Germinal center (tissue), 1 donor: ENCODE measurements around the gene GPN1.
A peak's percentile ranks its signal among the peaks of the same experiment; 100 is the strongest.
"Not testable (repeated sequence)": the region's sequence is repeated elsewhere in the genome, so short reads cannot be mapped to it uniquely, and the experiment has no call there.

Source experiments
- DNase-seq: peaks from one replicate; pipeline ENCODE4 v3.0.0; 2012; ENCODE audit warnings: mixed read lengths, low spot score

The GPN1 gene

DNA sequence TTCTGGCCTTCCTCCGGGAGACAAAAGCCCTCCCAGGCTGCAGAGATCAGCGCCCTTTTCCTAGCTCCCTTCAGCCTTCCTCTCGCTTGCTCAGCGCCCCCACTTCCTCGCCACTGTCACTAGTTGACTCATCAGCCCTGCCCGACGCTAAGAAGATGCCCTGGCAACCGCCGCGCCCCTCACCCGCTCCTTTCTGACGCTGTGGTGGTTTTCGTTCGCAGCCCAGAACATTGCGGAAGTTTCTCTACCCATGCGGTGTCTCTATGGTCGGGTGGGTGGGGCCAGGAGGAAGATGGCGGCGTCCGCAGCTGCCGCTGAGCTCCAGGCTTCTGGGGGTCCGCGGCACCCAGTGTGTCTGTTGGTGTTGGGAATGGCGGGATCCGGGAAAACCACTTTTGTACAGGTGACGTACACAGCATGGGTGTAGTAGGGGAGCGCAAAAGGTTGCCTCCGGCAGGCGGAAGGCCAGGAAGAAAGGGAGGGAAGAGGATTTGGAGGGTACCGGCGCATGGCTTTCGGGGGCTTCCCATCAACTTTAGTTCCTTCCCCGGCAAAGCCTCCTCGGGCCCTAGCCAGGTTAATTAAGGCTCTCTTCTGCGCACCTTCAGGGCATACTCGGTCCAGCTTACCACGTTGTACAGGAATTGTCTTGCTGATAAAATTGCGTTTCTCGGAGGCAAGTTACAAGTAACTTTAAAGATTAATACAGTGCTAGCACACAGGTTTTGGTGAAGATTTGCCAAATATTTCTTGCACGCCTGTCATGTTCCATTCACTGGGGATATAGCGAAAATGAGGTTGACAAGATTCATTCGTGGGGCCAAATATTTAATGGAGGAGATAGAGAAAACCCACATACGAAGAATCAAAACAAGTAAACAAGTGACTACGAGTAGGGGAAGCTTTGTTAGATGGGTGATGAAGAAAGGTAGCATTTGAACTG is at the start of gene GPN1, which contains the start of gene CCDC121:
Gene GPN1, plus strand, starts transcription at position 284 of the 943 bp plus-strand sequence. Its CDS starts 9 bp downstream, at position 293.
Gene CCDC121, minus strand, starts transcription at position 246 of the 943 bp plus-strand sequence. CDS start 1,213 bp downstream, outside the sequence.
- peak; percentile 93 for DNase-seq

DNA sequence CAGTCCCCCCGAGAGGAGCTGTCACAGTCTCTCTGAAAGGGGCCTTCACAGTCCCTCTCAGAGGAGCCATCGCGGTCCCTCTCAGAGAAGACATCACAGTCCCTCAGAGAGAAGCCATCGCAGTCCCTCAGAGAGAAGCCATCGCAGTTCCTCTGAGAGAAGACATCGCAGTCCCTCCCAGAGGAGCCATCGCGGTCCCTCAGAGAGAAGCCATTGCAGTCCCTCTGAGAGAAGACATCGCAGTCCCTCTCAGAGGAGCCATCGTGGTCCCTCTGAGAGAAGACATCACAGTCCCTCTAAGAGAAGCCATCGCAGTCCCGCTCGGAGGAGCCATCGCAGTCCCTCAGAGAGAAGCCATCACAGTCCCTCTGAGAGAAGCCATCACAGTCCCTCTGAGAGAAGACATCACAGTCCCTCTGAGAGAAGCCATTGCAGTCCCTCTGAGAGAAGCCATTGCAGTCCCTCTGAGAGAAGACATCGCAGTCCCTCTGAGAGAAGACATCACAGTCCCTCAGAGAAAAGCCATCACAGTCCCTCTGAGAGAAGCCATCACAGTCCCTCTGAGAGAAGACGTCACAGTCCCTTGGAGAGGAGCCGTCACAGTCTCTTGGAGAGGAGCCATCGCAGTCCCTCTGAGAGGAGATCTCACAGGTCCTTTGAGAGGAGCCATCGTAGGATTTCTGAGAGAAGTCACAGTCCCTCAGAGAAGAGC is 47.3 kb upstream of the GPN1 start:
- no peak for DNase-seq

DNA sequence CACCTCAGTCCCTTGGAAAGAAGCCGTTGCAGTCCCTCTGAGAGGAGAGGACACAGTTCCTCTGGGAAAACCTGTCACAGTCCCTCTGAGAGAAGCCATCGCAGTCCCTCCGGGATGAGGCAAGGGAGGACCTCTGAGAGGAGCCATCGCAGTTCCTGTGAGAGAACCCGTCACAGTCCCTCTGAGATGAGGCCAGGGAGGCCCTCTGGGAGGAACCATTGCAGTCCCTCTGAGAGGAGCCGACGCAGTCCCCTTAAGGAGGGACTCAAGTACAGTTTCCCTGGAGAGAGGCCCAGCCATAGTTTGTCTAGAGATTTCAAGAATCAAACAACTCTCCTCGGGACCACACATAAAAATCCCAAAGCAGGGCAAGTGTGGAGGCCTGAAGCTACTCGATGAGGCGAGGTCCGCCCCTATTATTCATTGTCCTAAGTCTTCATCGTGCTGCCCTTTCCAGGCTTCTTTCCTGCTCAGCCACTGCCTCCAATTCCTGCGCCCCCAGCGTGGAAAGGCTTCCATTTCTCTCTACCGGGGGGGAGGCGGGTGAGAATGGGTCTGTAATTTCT is 46.6 kb upstream of the GPN1 start:
- DNase-seq: no peak

DNA sequence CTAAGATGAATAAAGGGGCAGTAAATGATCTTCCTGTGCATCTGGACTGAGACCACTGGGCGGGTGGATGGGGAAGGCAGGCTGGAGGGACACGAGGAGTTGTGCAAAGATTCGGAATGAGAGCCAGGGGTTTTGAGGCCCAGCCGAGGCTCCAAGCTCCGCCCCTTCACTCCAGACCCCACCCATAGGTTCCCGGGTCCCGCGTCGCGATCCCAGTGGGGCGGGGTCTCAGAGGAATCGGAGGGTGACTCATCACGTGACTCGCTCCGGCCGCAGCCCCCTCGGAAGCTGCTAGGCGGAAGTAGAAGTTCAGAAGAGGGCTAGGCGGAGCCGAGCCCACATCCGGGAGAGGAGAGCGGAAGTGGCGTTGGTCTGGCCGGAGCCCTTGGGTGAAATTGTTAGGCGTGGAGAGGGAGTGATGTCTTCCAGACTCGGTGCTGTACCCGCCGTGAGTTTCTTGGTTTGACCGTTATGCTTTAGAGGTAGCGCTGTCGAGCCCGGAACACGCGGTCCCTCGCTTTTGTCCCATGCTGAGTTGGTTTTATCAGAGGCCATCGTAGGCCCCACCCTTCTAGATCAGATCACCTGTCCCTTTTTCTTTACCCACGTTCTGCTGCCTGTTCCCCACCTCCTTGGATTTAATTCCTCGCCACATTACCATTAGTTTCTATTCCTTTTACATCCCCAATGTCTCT is 46.0 kb upstream of the GPN1 start, which contains the start of gene ZNF512:
Gene ZNF512, plus strand, starts transcription at position 348 of the 695 bp plus-strand sequence. Its CDS starts 71 bp downstream, at position 419.
- peak; percentile 91 for DNase-seq

DNA sequence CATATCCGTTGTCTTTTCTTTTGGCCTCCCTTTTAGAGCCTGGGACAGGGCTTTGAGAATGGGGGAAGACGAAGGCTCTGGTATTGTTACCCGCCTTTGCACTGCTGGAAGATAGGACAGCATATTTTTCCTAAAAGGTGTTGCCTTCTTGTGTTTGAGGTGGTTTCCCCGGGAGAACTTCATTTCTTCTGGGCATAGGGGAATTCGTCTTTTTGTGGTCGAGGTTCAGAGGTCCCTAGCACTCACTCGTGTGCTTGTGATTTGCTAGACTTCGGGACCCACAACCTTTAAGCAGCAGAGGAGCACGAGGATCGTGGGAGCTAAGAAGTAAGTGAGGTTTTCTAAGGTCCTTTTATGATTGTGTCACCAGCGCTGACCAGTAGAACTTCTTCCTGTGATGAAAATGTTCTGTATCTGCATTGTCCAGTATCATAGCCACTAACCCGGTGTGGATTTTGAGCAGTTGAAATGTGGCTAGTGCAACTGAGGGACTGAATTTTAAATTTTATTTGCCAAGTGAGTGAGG is 45.4 kb upstream of the GPN1 start:
- DNase-seq: no peak

DNA sequence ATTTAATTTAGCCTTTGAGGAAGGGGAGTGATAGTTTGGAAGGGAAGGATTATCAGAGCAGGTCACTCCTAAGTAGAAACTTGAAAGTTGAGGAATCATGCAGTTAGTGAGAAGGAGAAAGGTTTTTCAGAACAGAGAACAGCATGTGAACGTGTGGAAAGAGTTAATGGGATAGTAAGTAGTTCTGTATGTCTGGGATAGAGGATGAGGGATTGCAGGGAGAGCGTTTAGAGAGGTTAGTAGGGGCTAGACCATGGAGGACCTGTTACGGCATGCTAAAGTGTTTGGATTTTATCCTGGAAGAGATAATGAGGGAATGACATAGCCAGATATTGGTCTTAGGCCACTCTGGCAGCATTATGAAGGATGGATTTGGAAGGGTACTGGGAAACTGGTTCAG is 44.3 kb upstream of the GPN1 start:
- DNase-seq: no peak

DNA sequence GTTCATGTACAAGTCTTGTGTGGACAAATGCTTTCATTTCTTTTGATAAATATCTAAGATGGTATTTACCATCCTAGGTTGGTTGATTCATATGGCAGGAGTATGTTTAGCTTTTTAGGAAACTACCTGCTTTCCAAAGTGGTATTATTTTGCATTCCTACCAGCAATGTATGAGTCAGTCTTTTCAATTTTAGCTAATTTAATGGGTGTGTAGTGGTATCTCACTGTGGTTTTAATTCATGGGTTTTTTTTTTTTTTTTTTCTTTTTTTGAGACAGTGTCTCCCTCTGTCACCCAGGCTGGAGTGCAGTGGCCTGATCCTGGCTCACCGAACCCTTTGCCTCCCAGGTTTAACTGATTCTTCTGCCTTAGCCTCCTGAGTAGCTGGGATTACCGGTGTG is 41.8 kb upstream of the GPN1 start:
- DNase-seq: no peak

DNA sequence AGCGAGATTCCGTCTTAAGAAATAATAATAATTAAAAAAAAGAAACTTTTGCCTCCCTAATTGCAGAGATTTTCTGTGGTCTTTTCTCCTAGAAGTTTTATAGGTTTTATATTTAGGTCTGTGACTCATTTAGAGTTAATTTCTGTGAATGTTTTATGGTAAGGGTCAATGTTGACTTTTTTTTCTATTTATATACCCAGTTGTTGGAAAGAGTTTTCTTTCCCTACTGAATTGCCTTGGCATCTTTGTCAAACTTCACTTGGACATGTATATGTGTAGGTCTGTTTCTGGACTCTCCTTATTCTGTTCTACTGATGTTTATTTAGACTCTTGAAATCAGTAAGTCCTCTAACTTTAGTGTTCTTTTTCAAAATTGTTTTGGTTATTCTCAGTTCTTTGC is 40.5 kb upstream of the GPN1 start:
- no peak for DNase-seq

DNA sequence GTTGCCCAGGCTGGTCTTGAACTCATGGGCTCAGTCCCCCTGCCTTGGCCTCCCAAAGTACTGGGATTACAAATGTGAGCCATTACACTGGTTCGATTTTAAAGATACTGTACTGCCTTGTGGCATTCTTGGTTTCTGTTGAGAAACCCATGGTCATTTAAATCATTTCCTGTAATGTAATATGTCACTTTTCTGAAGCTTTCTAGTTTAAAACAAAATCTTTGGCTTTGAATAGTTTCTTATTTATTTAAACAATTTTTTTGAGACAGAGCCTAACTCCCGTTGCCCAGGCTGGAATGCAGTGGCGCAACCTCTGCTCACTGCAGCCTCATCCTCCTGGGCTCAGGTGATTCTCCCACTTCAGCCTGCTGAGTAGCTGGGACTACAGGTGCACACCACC is 37.1 kb upstream of the GPN1 start:
- DNase-seq: no peak

DNA sequence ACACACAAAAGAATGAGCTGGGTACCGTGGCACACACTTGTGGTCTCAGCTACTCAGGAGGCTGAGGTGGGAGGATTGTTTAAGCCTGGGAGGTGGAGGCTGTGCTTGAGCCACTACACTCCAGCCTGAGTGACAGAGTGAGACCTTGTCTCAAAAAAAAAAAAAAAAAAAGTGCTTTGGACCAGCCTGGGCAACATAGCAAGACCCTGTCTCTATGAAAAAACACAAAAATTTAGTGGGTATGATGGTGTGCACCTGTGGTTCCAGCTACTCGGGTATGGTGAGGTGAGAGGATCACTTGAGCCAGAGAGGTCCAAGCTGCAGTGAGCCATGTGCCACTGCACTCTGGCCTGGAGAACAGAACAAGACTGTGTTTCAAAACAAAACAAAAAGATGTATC is 35.6 kb upstream of the GPN1 start:
- DNase-seq: no peak

DNA sequence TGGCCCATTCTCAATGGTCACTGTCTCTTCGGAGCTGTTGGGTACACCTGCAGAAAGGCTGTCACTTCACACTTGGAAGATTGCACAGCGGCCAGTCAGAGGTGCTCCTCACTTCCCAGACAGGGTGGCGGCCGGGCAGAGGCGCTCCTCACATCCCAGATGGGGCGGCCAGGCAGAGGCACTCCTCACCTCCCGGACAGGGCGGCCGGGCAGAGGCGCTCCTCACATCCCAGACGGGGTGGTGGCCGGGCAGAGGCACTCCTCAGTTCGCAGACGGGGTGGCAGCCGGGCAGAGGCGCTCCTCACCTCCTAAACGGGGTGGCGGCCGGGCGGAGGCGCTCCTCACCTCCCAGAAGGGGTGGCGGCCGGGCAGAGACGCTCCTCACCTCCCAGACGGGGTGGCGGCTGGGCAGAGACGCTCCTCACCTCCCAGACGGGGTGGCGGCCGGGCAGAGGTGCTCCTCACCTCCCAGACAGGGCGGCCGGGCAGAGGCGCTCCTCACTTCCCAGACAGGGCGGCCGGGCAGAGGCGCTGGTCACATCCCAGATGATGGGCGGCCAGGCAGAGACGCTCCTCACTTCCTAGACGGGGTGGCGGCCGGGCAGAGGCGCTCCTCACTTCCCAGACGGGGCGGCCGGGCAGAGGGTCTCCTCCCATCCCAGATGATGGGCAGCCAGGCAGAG is 34.7 kb upstream of the GPN1 start:
- DNase-seq: not testable (repeated sequence)

DNA sequence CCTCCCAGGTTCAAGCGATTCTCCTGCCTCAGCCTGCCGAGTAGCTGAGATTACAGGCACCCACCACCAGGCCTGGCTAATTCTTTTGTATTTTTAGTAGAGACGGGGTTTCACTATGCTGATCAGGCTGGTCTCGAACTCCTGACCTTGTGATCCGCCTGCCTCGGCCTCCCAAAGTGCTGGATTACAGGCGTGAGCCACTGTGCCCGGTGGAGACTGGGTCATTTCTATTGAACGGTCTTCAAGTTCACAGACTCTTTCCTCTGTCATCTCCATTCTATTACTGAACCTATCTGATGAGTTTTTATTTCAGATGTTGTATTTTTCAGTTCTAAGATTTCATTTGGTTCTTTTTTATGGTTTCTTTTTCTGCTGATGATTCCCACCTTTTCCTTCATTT is 33.4 kb upstream of the GPN1 start:
- DNase-seq: not testable (repeated sequence)

DNA sequence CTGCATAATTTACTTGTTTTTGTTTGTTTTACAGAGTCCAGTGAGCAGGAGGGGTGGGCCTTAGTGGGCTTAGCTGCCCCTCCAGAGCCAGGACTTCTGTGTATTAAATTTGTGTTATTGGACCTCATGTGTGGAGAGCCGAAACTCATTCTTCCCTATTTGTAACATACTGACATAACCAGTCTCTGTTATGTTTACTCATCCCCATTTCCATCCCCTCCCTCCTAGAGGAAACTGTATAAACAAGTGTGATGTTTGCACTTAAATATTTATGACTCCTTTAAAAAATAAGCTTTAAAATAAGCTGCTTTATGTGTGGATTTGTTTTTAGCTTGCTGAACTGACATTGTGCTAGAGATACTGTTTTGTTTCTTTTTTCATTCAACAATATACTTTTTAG is 32.2 kb upstream of the GPN1 start:
- DNase-seq: no peak

DNA sequence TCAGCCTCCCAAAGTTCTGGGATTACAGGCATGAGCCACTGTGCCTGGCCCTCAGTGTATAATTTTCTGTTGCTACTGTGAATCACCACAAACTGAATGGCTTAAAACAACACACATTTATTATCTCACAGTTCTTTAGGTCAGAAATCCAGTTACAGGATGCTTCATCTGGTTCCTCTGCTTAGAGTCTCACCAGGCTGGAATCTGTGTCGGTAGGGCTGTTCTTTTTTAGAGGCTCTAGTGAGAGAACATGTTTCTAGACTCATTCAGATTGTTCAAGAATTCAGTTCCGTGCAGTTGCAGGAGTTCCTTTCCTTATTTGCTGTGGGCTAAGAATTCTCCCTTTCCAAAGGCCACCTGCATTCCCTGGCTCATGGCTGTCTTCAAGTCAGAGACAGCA is 22.2 kb upstream of the GPN1 start:
- DNase-seq: no peak

DNA sequence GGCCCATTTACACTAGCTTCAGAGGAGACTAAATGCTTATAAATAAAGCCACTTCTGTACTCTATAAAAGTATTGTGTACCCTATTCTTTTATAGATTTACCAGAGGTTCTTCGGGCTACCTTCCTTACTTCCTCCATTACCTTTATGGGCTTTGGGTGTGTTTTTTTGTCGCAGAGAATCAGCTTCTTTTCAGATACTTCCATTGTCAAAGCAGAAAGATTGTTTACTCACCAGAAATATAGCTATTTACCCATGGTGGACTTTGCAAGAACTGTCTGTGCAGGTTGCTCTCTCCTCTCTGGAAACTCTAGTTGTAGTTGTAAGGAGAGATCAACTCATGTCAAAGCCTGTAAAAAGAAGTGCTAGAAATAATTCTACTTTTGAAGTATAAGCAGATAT is 14.9 kb upstream of the GPN1 start:
- DNase-seq: no peak

DNA sequence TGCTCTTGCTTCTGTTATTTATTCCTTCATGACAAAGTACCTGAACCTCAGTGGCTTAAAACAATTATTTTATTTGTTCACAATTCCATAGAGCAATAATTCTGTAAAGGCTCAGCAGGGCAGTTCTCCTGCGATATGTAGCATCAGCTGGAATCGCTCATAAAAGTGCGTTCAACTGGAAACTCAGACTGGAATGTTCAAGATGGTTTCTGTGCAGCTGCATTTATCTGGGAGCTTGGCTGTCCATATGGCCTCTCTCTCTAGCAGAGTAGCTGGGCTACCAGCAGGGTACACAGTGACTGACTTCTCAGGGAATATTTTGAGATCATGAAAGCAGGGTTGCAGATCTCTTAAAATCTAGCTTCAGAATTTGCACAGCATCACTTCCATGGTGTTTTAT is 13.5 kb upstream of the GPN1 start:
- no peak for DNase-seq

DNA sequence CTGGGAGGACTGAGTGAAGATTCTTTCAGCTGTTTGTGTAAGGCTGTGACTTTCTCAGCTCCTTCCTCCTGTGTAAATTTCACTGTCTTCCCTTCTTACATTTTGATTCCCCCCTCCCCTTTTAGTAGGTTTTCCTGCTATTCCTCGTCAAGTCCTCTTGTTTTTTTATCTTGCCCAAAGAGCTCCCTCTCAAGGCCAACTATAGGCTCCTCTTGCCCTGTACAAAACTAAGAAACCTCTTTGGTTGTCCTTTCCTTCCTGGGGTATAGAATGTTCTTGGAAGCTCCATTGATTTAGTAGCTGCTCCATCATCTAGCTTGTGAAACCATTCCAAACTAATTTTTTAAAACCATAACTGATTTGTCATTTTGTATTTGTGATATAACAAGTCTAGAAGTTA is 7.3 kb upstream of the GPN1 start:
- DNase-seq: no peak

DNA sequence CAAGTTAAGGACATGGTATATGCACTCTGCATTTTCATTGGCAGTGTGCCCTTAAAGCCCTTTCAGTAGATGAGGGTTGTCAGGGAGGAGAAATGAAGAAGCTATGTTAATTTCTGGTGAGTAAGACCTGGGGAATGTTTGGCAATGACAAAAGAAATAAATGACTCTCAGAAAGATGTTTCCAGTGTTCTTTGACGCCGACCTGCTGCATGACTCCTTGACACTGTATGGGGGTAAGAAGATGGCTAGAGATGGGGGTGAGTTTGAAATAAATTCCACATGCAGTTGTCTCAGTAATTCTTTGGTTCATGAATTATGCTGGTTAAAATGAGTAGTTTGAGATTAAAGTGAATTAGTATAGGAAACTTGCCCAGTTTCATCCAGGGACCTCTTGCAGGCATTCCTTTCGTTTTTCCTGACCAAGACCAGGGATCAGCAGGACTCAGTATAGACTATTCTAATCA is 5.9 kb upstream of the GPN1 start:
- no peak for DNase-seq

DNA sequence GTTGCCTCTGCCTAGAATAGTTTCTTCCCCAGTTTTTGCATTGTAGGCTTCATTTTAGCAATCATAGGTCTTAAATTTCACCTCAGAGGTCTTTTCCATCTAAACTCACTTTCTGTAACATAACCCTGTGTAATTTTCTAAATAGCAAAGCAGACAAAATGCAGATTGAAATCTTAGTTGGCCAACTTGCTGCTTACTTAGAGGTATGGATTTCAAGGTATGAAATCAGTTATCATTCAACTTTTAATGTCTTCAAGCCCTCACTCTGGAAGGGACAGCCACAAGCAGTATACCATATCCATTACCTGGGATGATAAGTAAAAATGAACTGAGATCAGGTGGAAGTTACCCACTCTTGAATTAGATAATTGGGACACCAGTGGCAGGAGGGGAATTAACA is 3.9 kb upstream of the GPN1 start:
- no peak for DNase-seq

DNA sequence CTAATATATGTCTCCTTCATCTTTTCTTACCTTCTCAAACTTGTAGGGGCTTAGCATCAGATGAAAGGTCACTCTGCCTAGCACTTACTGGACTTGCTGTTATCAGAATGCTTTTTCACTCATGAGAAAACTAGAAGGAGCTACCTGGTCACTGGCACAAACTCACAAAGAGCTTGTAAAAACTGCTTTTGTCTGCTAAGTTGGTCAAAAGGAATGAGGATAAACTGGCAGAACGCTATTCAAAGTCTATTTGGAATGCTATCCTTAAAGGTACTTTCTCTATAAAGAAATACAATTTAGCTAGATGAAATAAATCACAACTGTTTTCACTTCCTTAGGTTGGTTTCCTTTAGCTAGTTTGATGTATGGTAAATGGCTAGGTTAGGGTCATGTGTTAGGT is 2.5 kb upstream of the GPN1 start:
- not testable (repeated sequence) for DNase-seq

DNA sequence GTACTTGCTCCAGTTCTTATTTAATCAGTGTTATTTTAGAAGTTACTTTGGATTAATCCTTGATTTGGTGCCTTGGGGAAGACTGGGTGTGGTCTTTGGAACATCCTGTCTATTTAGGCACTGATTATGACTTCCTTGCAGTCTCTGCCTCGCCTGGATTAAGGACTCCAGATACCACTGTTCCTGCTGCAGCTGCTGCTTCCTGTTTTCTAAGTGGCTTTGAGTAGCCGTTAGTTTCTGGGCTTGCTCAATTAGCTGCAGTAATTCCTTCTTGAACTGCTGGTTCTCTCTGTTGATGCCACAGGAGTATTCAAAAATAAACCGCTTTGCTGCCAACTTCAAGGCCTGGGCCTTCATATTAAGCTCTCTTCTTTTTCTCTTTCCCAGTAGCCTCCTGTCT is 1.9 kb upstream of the GPN1 start:
- not testable (repeated sequence) for DNase-seq
